Bone marrow (tissue), 2 donors: ENCODE results near the gene VGLL4.

ENCODE experiments used
- DNase-seq, 2 donors: peaks; one replicate each; lab custom pipeline; 2025; lab: John Stamatoyannopoulos, UW

The VGLL4 gene

GRCh38 chr3:11548721-11549131 lies 95.0 kb downstream of the VGLL4 start:
- no peak for DNase-seq

GRCh38 chr3:11547498-11547897 lies 96.2 kb downstream of the VGLL4 start:
- DNase-seq: no peak

GRCh38 chr3:11546657-11547302 lies 96.9 kb downstream of the VGLL4 start:
- DNase-seq: no peak

GRCh38 chr3:11545186-11545851 lies 98.4 kb downstream of the VGLL4 start:
- DNase-seq: no peak

- no peak for DNase-seq
These were observed 99.1 kb downstream of the VGLL4 start for GRCh38 chr3:11544412-11545181.

- no peak for DNase-seq
These were observed 99.7 kb downstream of the VGLL4 start for GRCh38 chr3:11543948-11544387.

GRCh38 chr3:11543141-11543947 lies 100.4 kb downstream of the VGLL4 start:
- DNase-seq: no peak

GRCh38 chr3:11542551-11542950 lies 101.2 kb downstream of the VGLL4 start:
- no peak for DNase-seq

- DNase-seq: no peak
These were observed 102.1 kb downstream of the VGLL4 start for GRCh38 chr3:11541321-11542303.

- DNase-seq: no peak
These were observed 104.0 kb downstream of the VGLL4 start for GRCh38 chr3:11539677-11540076.

- no peak for DNase-seq
These were observed 104.5 kb downstream of the VGLL4 start for GRCh38 chr3:11539218-11539617.

- no peak for DNase-seq
These were observed 105.1 kb downstream of the VGLL4 start for GRCh38 chr3:11538581-11538980.

GRCh38 chr3:11536936-11537612 lies 106.6 kb downstream of the VGLL4 start:
- DNase-seq: no peak

- no peak for DNase-seq
These were observed 107.4 kb downstream of the VGLL4 start for GRCh38 chr3:11536132-11536935.

- no peak for DNase-seq
These were observed 108.3 kb downstream of the VGLL4 start for GRCh38 chr3:11535243-11535960.

GRCh38 chr3:11534793-11535101 lies 109.0 kb downstream of the VGLL4 start:
- DNase-seq: no peak

- no peak for DNase-seq
These were observed 109.5 kb downstream of the VGLL4 start for GRCh38 chr3:11534011-11534792.

- DNase-seq: no peak
These were observed 110.8 kb downstream of the VGLL4 start for GRCh38 chr3:11532931-11533391.
